Measurements from ENCODE around the gene TP63. TPM values are rescaled to one million over a fixed set of nuclear protein-coding genes. Genes with fewer than 3 reads are reported as not detected.

TP63 gene
- polyA plus RNA-seq, 2 of the 4 experiments (the other 2 are of a cell fraction), result 1.5 to 5.4 TPM

- no peak for DNase-seq (ENCODE audit: low read depth in 1 of 2, low spot score in 1 of 2)
- WGBS (ENCODE audit: missing lambda C conversion rate), result 93% methylated on average over 6 of the region's 6 CpGs
- TF ChIP-seq KDM5A (IDR thresholded peaks at IDR 0.05) (no peak), HES2 (IDR thresholded peaks at IDR 0.05) (no peak), E2F6 (IDR thresholded peaks at IDR 0.05; ENCODE audit: borderline replicate concordance, low read depth) (no peak), CEBPB (IDR thresholded peaks at IDR 0.05) (no peak)
- no peak for FAIRE-seq
- Histone ChIP-seq H3K4me1 (no peaks in the 10 kb centered on the region), H3K27ac (no peak overlapping the region), H3K4me3 (no peak overlapping the region), H3K9me3 (no peaks in the 10 kb centered on the region), H3K4me2 (no peak overlapping the region)
- ATAC-seq, result no peak
- ChIA-PET CTCF (no interaction called here), POLR2A (no interaction called here)
Observed at GRCh38 chr3:189781415-189781814, 150.2 kb downstream of the TP63 start.

GRCh38 chr3:189786479-189787064 is 155.4 kb downstream of the TP63 start:
- TF ChIP-seq PBX3 (IDR thresholded peaks at IDR 0.05), result no peak
- no peak for TF ChIP-seq HES2 (IDR thresholded peaks at IDR 0.05)
- TF ChIP-seq JUN (IDR thresholded peaks at IDR 0.05), result no peak
- TF ChIP-seq ELK1 (IDR thresholded peaks at IDR 0.05; ENCODE audit: low read depth, low read length), result no peak
- no peak for TF ChIP-seq HOXA7 (CRISPR knock-in tag; IDR thresholded peaks at IDR 0.05)
- TF ChIP-seq BCL3 (IDR thresholded peaks at IDR 0.05), result no peak
- TF ChIP-seq RAD21 (conservative IDR thresholded peaks at IDR 0.05 in 1 of 2, IDR thresholded peaks at IDR 0.05 in 1 of 2), result no peak
- TF ChIP-seq BHLHE40 (IDR thresholded peaks at IDR 0.05; ENCODE audit: low read depth, low read length), result no peak
- TF ChIP-seq FOSL2 (IDR thresholded peaks at IDR 0.05), result no peak
- TF ChIP-seq FOSL2 (CRISPR knock-in tag; IDR thresholded peaks at IDR 0.05), result no peak
- no peak for TF ChIP-seq MAZ (IDR thresholded peaks at IDR 0.05; ENCODE audit: borderline replicate concordance, low read depth, low read length)
- TF ChIP-seq SMC3 (IDR thresholded peaks at IDR 0.05), result no peak
- WGBS (ENCODE audit: missing lambda C conversion rate), result 93% methylated on average over 8 of the region's 8 CpGs
- Histone ChIP-seq H3K4me3 (no peak overlapping the region), H3K4me2 (no peak overlapping the region), H3K9me3 (no peaks in the 10 kb centered on the region), H3K4me1 (no peaks in the 10 kb centered on the region), H3K27ac (no peak overlapping the region)
- DNase-seq (ENCODE audit: low read depth in 1 of 2, low spot score in 1 of 2), result no peak
- FAIRE-seq, result no peak
- ChIA-PET CTCF (interaction anchor here (0.7 kb wide), 1 partner anchor 22 kb away, joined by 3 read pairs; no protein-coding TSS in a partner anchor), POLR2A (no interaction called here)
- no peak for ATAC-seq

GRCh38 chr3:189787191-189787590 is 156.0 kb downstream of the TP63 start:
- H3K9me3 ChIP-seq, result no peaks in the 10 kb centered on the region
- ChIA-PET CTCF (interaction anchor here (0.7 kb wide), 1 partner anchor 21 kb away, joined by 3 read pairs; no protein-coding TSS in a partner anchor), POLR2A (no interaction called here)
- FAIRE-seq, result no peak
- no peak overlapping the region for H3K4me2 ChIP-seq
- no peak for DNase-seq (ENCODE audit: low read depth in 1 of 2, low spot score in 1 of 2)
- ATAC-seq, result no peak
- no peak for TF ChIP-seq RARB (CRISPR knock-in tag; IDR thresholded peaks at IDR 0.05)
- no peak for TF ChIP-seq HOXB5 (CRISPR knock-in tag; IDR thresholded peaks at IDR 0.05)
- TF ChIP-seq NR3C1 (IDR thresholded peaks at IDR 0.05), result no peak
- TF ChIP-seq MAZ (IDR thresholded peaks at IDR 0.05; ENCODE audit: borderline replicate concordance, low read depth, low read length), result no peak
- no peak for TF ChIP-seq PBX3 (IDR thresholded peaks at IDR 0.05)
- TF ChIP-seq KDM1A (IDR thresholded peaks at IDR 0.05; ENCODE audit: low read depth), result no peak
- no peak for TF ChIP-seq TP53 (CRISPR knock-in tag; IDR thresholded peaks at IDR 0.05)
- no peak for TF ChIP-seq CBX8 (IDR thresholded peaks at IDR 0.05)
- TF ChIP-seq BHLHE40 (IDR thresholded peaks at IDR 0.05; ENCODE audit: low read depth, low read length), result no peak
- TF ChIP-seq PHF8 (IDR thresholded peaks at IDR 0.05; ENCODE audit: borderline replicate concordance, low read depth), result no peak
- TF ChIP-seq ZC3H11A (IDR thresholded peaks at IDR 0.05), result no peak
- TF ChIP-seq E2F6 (IDR thresholded peaks at IDR 0.05; ENCODE audit: borderline replicate concordance, low read depth), result no peak
- no peak for TF ChIP-seq ATOH8 (CRISPR knock-in tag; IDR thresholded peaks at IDR 0.05; ENCODE audit: low read depth)
- 95% methylated on average over 3 of the region's 3 CpGs for whole genome bisulfite sequencing (ENCODE audit: missing lambda C conversion rate)
- H3K4me3 ChIP-seq, result no peak overlapping the region
- no peaks in the 10 kb centered on the region for H3K4me1 ChIP-seq
- H3K27ac ChIP-seq, result no peak overlapping the region

Data from A549 (cell line).